Fibroblast of lung (primary cell): ENCODE data around the gene CLIP1.

Experiments
- CTCF ChIP-seq, 2 donors: IDR thresholded peaks in 1 of 2; conservative IDR thresholded peaks in 1 of 2; 1 replicate in 1 of 2; 2 replicates in 1 of 2; pipeline ENCODE4 v1.5.1; 2011 to 2012; ENCODE audit warnings: low read length in 2 of 2, control low read depth in 1 of 2, inconsistent platforms in 1 of 2, low read depth in 1 of 2, mild to moderate bottlenecking in 1 of 2
- EZH2 ChIP-seq: IDR thresholded peaks from 2 replicates; pipeline ENCODE4 v1.5.1; 2012; ENCODE audit warnings: low read length, control low read depth, mild to moderate bottlenecking; ENCODE audit errors: missing control alignments

- no peak for TF ChIP-seq CTCF (conservative IDR thresholded peaks at IDR 0.05 in 1 of 2, IDR thresholded peaks at IDR 0.05 in 1 of 2; ENCODE audit: low read depth in 1 of 2, low read length in 2 of 2)
- TF ChIP-seq EZH2, result no peak
Observed at GRCh38 chr12:122382919-122383350, 39.5 kb downstream of the CLIP1 start.
